IMR-90 (cell line): ENCODE data around the gene NEURL1B. TPM values are rescaled to one million over a fixed set of nuclear protein-coding genes. Genes with fewer than 3 reads are reported as not detected.

Experiments
- ATAC-seq: fragments of 200-7000 bp; cut with Tn5 transposase; 2 replicates; pipeline ENCODE4 v1.9.1; 2020; ENCODE audit warnings: low read depth, mild to moderate bottlenecking, moderate library complexity
- BruUV-seq: library from RNA; stranded (reverse); fragments of 400-500 nt; replicated peaks from 2 replicates; lab custom pipeline; 2021; lab: Mats Ljungman, UMichigan
- CTCF ChIA-PET: fragments of 300-600 bp; formaldehyde crosslinking; extraction: SDS; loops from one replicate; lab custom pipeline; 2021; ENCODE audit warnings: antibody characterized with exemption; lab: Yijun Ruan, JAX
- POLR2A ChIA-PET: fragments of 300-600 bp; sonication (Branson Sonifier 250); formaldehyde crosslinking; loops from one replicate; lab custom pipeline; 2022; ENCODE audit warnings: antibody characterized with exemption; ENCODE audit not compliant: unreplicated experiment; lab: Charles Lee
- DNase-seq: peaks from one replicate; pipeline ENCODE4 v3.0.0; 2013
- H2AFZ ChIP-seq: replicated peaks from 2 replicates; pipeline ENCODE3; 2013; ENCODE audit warnings: low read length, mild to moderate bottlenecking; ENCODE audit not compliant: poor library complexity
- H2AK5ac ChIP-seq: 2 replicates; pipeline ENCODE4 v1.6.1; 2013; ENCODE audit warnings: low read depth, low read length, inconsistent platforms
- H2AK9ac ChIP-seq: replicated peaks from 2 replicates; pipeline ENCODE3; 2013; ENCODE audit warnings: mild to moderate bottlenecking, low read depth, low read length, moderate library complexity; ENCODE audit not compliant: poor library complexity
- H2BK120ac ChIP-seq: 2 replicates; pipeline ENCODE4 v1.6.1; 2013; ENCODE audit warnings: low read depth, low read length, inconsistent platforms
- H2BK15ac ChIP-seq: 3 replicates; pipeline ENCODE4 v1.6.1; 2013; ENCODE audit warnings: low read depth, low read length, inconsistent platforms
- H2BK20ac ChIP-seq: 2 replicates; pipeline ENCODE4 v1.6.1; 2013; ENCODE audit warnings: low read depth, mild to moderate bottlenecking, inconsistent platforms, low read length, moderate library complexity
- H2BK5ac ChIP-seq: 2 replicates; pipeline ENCODE4 v1.6.1; 2013; ENCODE audit warnings: mild to moderate bottlenecking, low read depth, low read length, inconsistent platforms; ENCODE audit not compliant: poor library complexity, severe bottlenecking
- H3K14ac ChIP-seq: replicated peaks from 2 replicates; pipeline ENCODE4 v1.6.1; 2013; ENCODE audit warnings: low read depth, low read length, inconsistent platforms
- H3K18ac ChIP-seq: 2 replicates; pipeline ENCODE4 v1.6.1; 2013; ENCODE audit warnings: low read depth, low read length, control low read depth
- H3K23ac ChIP-seq: 2 replicates; pipeline ENCODE4 v1.6.1; 2013; ENCODE audit warnings: low read depth, low read length, inconsistent platforms
- H3K27ac ChIP-seq: 2 replicates; pipeline ENCODE4 v1.5.1; 2013; ENCODE audit warnings: mild to moderate bottlenecking, control low read depth, low read length; ENCODE audit not compliant: insufficient read depth
- H3K27me3 ChIP-seq: 2 replicates; pipeline ENCODE4 v1.6.1; 2013; ENCODE audit warnings: low read length; ENCODE audit not compliant: control insufficient read depth, insufficient read depth
- H3K36me3 ChIP-seq: 2 replicates; pipeline ENCODE4 v1.6.1; 2013; ENCODE audit warnings: low read length, mixed read lengths; ENCODE audit not compliant: control insufficient read depth, insufficient read depth
- H3K4ac ChIP-seq: 2 replicates; pipeline ENCODE4 v1.6.1; 2013; ENCODE audit warnings: low read depth, low read length, inconsistent platforms
- H3K4me1 ChIP-seq: 2 replicates; pipeline ENCODE4 v1.6.1; 2013; ENCODE audit warnings: low read length, mixed read lengths; ENCODE audit not compliant: control insufficient read depth, insufficient read depth
- H3K4me2 ChIP-seq: 2 replicates; pipeline ENCODE4 v1.6.1; 2013; ENCODE audit warnings: low read depth, mild to moderate bottlenecking, control low read depth, low read length, moderate library complexity
- H3K4me3 ChIP-seq: 2 replicates; pipeline ENCODE4 v1.5.1; 2013; ENCODE audit warnings: low read depth, mild to moderate bottlenecking, control low read depth, low read length, moderate library complexity; ENCODE audit not compliant: insufficient read depth
- H3K56ac ChIP-seq: 2 replicates; pipeline ENCODE4 v1.6.1; 2013; ENCODE audit warnings: low read length, inconsistent platforms; ENCODE audit not compliant: insufficient read depth; ENCODE audit errors: extremely low read depth
- H3K79me1 ChIP-seq, 2 experiments: 2 replicates each; pipeline ENCODE4 v1.6.1; 2013; ENCODE audit warnings: low read length in 2 of 2, inconsistent platforms in 1 of 2, low read depth in 1 of 2
- H3K9ac ChIP-seq: 2 replicates; pipeline ENCODE4 v1.6.1; 2013; ENCODE audit warnings: low read depth, low read length, control low read depth
- H3K9me1 ChIP-seq: 2 replicates; pipeline ENCODE4 v1.6.1; 2013; ENCODE audit warnings: low read length, inconsistent platforms; ENCODE audit not compliant: insufficient read depth
- H3K9me3 ChIP-seq: 2 replicates; pipeline ENCODE4 v1.6.1; 2013; ENCODE audit warnings: low read length; ENCODE audit not compliant: control insufficient read depth, insufficient read depth
- H4K20me1 ChIP-seq: 2 replicates; pipeline ENCODE4 v1.6.1; 2013; ENCODE audit warnings: low read length, inconsistent platforms; ENCODE audit not compliant: insufficient read depth
- H4K5ac ChIP-seq: 2 replicates; pipeline ENCODE4 v1.6.1; 2013; ENCODE audit warnings: mild to moderate bottlenecking, low read depth, low read length, control low read depth
- H4K8ac ChIP-seq, 2 experiments: 2 replicates each; pipeline ENCODE4 v1.6.1; 2013; ENCODE audit warnings: low read depth in 2 of 2, low read length in 2 of 2, control low read depth in 1 of 2, inconsistent platforms in 1 of 2
- H4K91ac ChIP-seq: 2 replicates; pipeline ENCODE4 v1.6.1; 2013; ENCODE audit warnings: low read depth, low read length, inconsistent platforms; ENCODE audit not compliant: insufficient read depth
- BHLHE40 ChIP-seq: fragments of 150-350 bp; IDR thresholded peaks from 2 replicates; pipeline ENCODE4 v1.6.1; 2016; ENCODE audit warnings: mild to moderate bottlenecking, low read depth, low read length
- CEBPB ChIP-seq: IDR thresholded peaks from 2 replicates; pipeline ENCODE4 v1.6.1; 2012; ENCODE audit warnings: low read depth, low read length, improper control_type of control experiment
- CHD1 ChIP-seq: IDR thresholded peaks from 2 replicates; pipeline ENCODE4 v1.6.1; 2012; ENCODE audit warnings: low read depth, low read length, improper control_type of control experiment
- ELK1 ChIP-seq: fragments of 150-350 bp; IDR thresholded peaks from 2 replicates; pipeline ENCODE4 v1.6.1; 2016; ENCODE audit warnings: low read depth, mild to moderate bottlenecking, low read length, moderate library complexity, borderline replicate concordance
- FOS ChIP-seq: fragments of 150-350 bp; IDR thresholded peaks from 2 replicates; pipeline ENCODE4 v1.6.1; 2016; ENCODE audit warnings: low read depth, low read length
- MAZ ChIP-seq: IDR thresholded peaks from 2 replicates; pipeline ENCODE4 v1.6.1; 2012; ENCODE audit warnings: low read depth, mild to moderate bottlenecking, low read length, improper control_type of control experiment, moderate library complexity, borderline replicate concordance
- NFE2L2 ChIP-seq: fragments of 150-350 bp; IDR thresholded peaks from 2 replicates; pipeline ENCODE4 v1.6.1; 2016; ENCODE audit warnings: low read depth, mild to moderate bottlenecking, low read length
- RCOR1 ChIP-seq: IDR thresholded peaks from 2 replicates; pipeline ENCODE4 v1.6.1; 2012; ENCODE audit warnings: mild to moderate bottlenecking, low read length, improper control_type of control experiment; ENCODE audit not compliant: insufficient replicate concordance
- SMC3 ChIP-seq: fragments of 150-350 bp; IDR thresholded peaks from 2 replicates; pipeline ENCODE4 v1.6.1; 2016; ENCODE audit warnings: low read depth, mild to moderate bottlenecking, antibody characterized with exemption, low read length, moderate library complexity
- USF2 ChIP-seq: fragments of 150-350 bp; IDR thresholded peaks from 2 replicates; pipeline ENCODE4 v1.6.1; 2017; ENCODE audit warnings: mild to moderate bottlenecking, antibody characterized with exemption, low read length, low read depth
- WGBS, 2 experiments: methylation state at CpG; one replicate each; pipeline versions ENCODE4 v1.1.5 to v1.1.7; 2013; ENCODE audit warnings: missing lambda C conversion rate in 2 of 2; ENCODE audit not compliant: insufficient read length in 1 of 2; ENCODE audit errors: extremely low coverage in 2 of 2; 5-methylcytosine and 5-hydroxymethylcytosine counted together
- dilution Hi-C: fragments of 300-500 bp; cut with HindIII; formaldehyde crosslinking; loops from one replicate; pipeline ENCODE4 v1.14.3; 2018; ENCODE audit warnings: low sequenced_read_pairs; ENCODE audit not compliant: unreplicated experiment
- in situ Hi-C: fragments of 300-500 bp; cut with MboI; formaldehyde crosslinking; loops from 3 replicates; pipeline ENCODE4 v1.14.3; 2019; ENCODE audit warnings: low sequenced_read_pairs, inconsistent platforms, mixed read lengths
- intact Hi-C: fragments of 100-400 bp; cut with micrococcal nuclease; formaldehyde crosslinking; loops from 2 replicates; pipeline ENCODE4 v1.10.0; 2022
- polyA plus RNA-seq, 3 experiments: library from polyadenylated mRNA; depleted of rRNA; stranded (reverse); fragments of >200 nt; gene quantifications; 2 replicates each; pipeline ENCODE4 v1.2.3, GENCODE V29; 2012; ENCODE audit warnings: low replicate concordance in 1 of 3
- total RNA-seq: library from RNA; depleted of rRNA; stranded (reverse); fragments of >200 nt; gene quantifications from 2 replicates; pipeline ENCODE4 v1.2.3, GENCODE V29; 2012

The NEURL1B gene
- total and polyA plus RNA-seq, 2 of the 4 experiments (the other 2 are of a cell fraction), result 1.8 to 2.8 TPM

- no peak overlapping the region for H3K23ac ChIP-seq
- H2BK15ac ChIP-seq, result peak overlapping the region; percentile 15; the same call in 1 of the 3 replicates
- peak overlapping the region; percentile 43; the same call in 1 of the 2 replicates for H2BK120ac ChIP-seq
- ChIA-PET CTCF (interaction anchor here (0.5 kb wide), 1 partner anchor 26 kb away, joined by 3 read pairs; no protein-coding TSS in a partner anchor), POLR2A (no interaction called here)
- no peak overlapping the region; the same call in 1 of the 2 replicates for H3K18ac ChIP-seq
- WGBS, 2 experiments, result 93% methylated on average over 7 of the region's 12 CpGs; no CpG with 5 or more reads in 1 of the 2 experiments
- no peak overlapping the region for H3K27ac ChIP-seq
- H3K9me3 ChIP-seq, result no peaks in the 10 kb centered on the region
- no peaks in the 10 kb centered on the region for H3K27me3 ChIP-seq
- in situ Hi-C loops (no loop called here), intact Hi-C loops (no loop called here), dilution Hi-C loops (no loop called here)
- no peaks in the 10 kb centered on the region for H4K20me1 ChIP-seq
- H3K4me1 ChIP-seq, result peaks cover 19% of the 10 kb centered on the region
- no peak overlapping the region for H3K9ac ChIP-seq
- no peak for TF ChIP-seq RCOR1
- no peak for TF ChIP-seq CHD1
- no peak for TF ChIP-seq FOS
- TF ChIP-seq CEBPB, result no peak
- TF ChIP-seq SMC3, result no peak
- no peak for TF ChIP-seq NFE2L2
- no peak for TF ChIP-seq BHLHE40
- TF ChIP-seq MAZ, result no peak
- no peak for TF ChIP-seq USF2
- no peak for TF ChIP-seq ELK1
- no peak overlapping the region for H3K4me2 ChIP-seq
- H4K8ac ChIP-seq, result no peak overlapping the region; a peak in 1 of 4 replicates
- no peak overlapping the region for H3K14ac ChIP-seq
- H4K5ac ChIP-seq, result no peak overlapping the region
- H3K79me1 ChIP-seq, result no peaks in the 10 kb centered on the region; a peak in 1 of 4 replicates
- H2BK5ac ChIP-seq, result no peak overlapping the region
- no peak overlapping the region for H4K91ac ChIP-seq
- H3K36me3 ChIP-seq, result no peaks in the 10 kb centered on the region
- DNase-seq, result no peak
- no peak overlapping the region for H2BK20ac ChIP-seq
- no peak overlapping the region for H3K4me3 ChIP-seq
- H3K9me1 ChIP-seq, result 0 out of 2 replicates have a peak, but pooled peaks cover 18% of the 10 kb centered on the region
- peak overlapping the region; percentile 89 for H2AK9ac ChIP-seq
- no peak overlapping the region for H3K56ac ChIP-seq
- no peak for ATAC-seq
- H3K4ac ChIP-seq, result peak overlapping the region; percentile 21; the same call in 1 of the 2 replicates
- H2AFZ ChIP-seq, result peak overlapping the region; percentile 51
- peak overlapping the region; percentile 33 for H2AK5ac ChIP-seq
- no TSS peak for BruUV-seq
Measured at GRCh38 chr5:172735141-172735831, 94.2 kb downstream of the NEURL1B start.
